GM12892 (cell line): ENCODE measurements around the gene SMYD4.

Experiments used
- POLR2A ChIP-seq: IDR thresholded peaks from 2 replicates; pipeline ENCODE4 v1.6.1; 2011; ENCODE audit warnings: low read depth, low read length, control low read depth
- POLR2AphosphoS5 ChIP-seq: IDR thresholded peaks from 2 replicates; pipeline ENCODE4 v1.6.1; 2011; ENCODE audit warnings: low read depth, low read length, control low read depth

DNA sequence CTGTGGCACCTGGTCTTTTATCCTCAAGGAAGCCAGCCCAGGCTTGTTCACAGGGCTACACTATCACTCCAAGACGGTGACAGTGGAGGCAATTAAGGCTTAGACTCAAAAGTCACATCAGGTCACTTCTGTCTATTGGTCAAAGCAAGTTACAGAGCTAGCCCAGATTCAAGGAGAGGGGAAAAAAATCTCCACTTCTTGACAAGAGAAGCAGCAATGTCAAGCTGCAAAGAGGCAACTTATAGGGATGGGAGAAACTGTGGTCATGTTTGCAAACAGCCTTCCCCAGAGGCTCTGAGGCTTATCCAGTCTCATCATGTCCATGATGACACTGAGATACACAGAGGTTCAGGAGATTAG, 36.3 kb downstream of the SMYD4 start:
- no peak for TF ChIP-seq POLR2A
- TF ChIP-seq POLR2AphosphoS5, result no peak
